LNCaP clone FGC (cell line): ENCODE measurements around the gene STXBP6.

Experiments
- DNase-seq: peaks from one replicate; pipeline ENCODE4 v3.0.0-alpha.2; 2011; ENCODE audit warnings: low read depth
- H3K4me3 ChIP-seq: 2 replicates; pipeline ENCODE4 v1.5.1; 2011; ENCODE audit warnings: mild to moderate bottlenecking, low read depth, low read length, control low read depth
- TF ChIP-seq, protein P1 (sequence below): IDR thresholded peaks from 2 replicates; pipeline ENCODE4 v1.5.1; 2012; ENCODE audit warnings: mild to moderate bottlenecking; ENCODE audit not compliant: control insufficient read depth, insufficient read depth; ENCODE audit errors: extremely low read depth

Gene STXBP6

DNA sequence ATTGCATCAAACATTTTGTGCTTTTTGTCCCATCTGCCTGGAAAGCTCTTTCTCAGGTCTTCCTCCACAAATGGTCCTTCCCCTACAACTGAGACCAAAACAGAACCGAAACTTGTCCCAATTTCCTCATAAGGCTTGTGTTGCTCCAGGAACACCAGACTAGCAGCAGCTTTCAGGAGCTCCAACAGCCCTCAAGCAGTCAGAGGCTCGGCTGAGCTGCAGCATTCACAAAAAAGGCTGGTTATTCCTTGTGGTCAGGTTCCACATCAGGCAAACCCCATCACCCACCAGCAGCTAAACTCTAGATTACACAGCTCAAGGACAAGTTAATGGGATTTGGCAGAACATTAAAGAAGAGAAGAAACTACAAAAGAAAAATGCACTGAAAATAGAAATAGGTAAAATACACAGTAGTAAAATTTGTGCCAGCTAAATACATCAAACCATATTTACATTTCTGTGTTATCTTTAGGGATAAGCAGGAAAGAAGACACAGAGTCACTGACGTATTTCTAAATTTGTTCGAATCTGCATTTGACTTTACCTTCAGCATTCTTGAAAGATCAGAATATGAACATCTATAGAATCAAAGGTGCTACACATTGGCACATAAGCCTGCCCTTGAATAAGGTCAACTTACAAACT lies 141.2 kb downstream of the STXBP6 start:
- TF ChIP-seq, protein P1, sequence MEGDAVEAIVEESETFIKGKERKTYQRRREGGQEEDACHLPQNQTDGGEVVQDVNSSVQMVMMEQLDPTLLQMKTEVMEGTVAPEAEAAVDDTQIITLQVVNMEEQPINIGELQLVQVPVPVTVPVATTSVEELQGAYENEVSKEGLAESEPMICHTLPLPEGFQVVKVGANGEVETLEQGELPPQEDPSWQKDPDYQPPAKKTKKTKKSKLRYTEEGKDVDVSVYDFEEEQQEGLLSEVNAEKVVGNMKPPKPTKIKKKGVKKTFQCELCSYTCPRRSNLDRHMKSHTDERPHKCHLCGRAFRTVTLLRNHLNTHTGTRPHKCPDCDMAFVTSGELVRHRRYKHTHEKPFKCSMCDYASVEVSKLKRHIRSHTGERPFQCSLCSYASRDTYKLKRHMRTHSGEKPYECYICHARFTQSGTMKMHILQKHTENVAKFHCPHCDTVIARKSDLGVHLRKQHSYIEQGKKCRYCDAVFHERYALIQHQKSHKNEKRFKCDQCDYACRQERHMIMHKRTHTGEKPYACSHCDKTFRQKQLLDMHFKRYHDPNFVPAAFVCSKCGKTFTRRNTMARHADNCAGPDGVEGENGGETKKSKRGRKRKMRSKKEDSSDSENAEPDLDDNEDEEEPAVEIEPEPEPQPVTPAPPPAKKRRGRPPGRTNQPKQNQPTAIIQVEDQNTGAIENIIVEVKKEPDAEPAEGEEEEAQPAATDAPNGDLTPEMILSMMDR: no peak
- no peak for DNase-seq

DNA sequence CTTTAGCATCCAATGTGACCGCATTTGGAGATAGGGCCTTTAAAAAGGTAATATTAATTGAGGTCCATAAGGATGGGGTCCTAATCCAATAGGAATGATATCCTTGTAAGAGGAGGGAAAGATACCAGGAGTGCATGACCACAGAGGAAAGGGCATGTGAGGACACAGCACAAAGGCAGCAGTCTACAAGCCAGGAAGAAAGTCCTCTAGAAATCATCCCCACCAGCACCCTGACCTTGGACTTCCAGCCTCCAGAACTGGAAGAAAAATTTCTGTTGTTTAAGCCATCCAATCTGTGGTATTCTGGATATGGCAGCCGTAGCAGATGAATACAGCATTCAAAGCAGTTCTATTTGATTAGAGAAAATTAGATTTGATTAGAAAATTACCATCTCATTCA lies 145.4 kb downstream of the STXBP6 start:
- no peak for DNase-seq
- TF ChIP-seq, protein P1: no peak
- H3K4me3 ChIP-seq: no peak overlapping the region

More for the DNA sequence above, 141.2 kb downstream of the STXBP6 start:
- H3K4me3 ChIP-seq: no peak overlapping the region

DNA sequence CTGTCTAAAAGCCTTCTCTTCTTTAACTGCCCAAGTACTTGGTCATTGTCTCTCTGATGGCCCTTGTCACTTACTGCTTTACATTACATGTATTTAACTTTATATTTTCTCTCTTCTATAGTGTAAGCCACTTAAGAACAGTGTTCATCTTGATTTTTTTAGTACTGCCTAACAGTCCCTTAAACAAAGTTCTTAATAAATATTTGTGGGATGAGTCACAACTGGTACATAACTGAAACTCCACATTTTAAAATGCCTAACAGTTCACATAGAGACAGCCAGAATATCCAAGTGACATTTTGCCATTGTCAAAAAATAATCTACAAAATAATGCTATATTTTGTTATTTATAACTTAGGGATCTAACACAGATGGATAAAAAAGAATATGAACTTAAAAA lies 146.6 kb downstream of the STXBP6 start:
- no peak for DNase-seq
- TF ChIP-seq, protein P1: no peak
- no peak overlapping the region for H3K4me3 ChIP-seq

DNA sequence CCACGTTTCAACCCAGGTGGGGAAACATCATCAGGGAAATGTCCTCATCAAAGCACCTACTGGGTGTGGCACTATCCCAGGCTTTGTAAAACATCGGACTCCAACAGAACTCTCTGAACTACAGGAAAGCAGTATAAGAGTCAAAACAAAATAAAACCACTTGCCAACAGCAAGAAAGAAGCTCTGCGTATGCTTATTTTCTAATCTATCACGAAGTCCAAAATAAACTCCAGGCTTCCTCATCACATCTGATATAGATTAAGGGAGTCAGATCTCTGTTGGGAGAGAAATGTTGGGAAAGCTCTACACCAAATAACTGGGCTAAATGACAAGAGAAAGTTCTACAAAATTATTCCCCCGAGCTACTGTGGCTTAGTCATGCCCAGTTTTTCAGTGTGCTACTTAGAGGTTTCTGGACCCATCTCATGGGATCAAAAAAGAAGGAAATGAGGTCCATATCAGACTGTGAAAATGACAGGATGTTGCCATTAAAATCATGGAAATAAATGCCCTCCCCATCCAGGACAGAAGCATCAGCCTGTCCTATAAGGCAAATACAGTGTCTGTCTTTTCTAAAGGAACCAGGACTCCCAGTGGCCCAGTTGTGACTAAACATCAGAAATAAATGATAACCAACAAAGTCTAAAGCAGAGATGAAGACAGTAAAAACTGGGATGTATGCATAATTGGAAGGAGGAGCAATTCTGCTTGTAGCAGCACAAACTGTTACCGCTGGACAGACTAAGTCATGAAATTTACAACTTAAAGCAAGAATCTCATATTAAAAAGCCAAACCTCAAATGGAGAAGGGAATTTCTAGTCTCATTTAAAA lies 149.5 kb downstream of the STXBP6 start:
- no peak overlapping the region for H3K4me3 ChIP-seq
- TF ChIP-seq, protein P1: no peak
- DNase-seq: no peak

DNA sequence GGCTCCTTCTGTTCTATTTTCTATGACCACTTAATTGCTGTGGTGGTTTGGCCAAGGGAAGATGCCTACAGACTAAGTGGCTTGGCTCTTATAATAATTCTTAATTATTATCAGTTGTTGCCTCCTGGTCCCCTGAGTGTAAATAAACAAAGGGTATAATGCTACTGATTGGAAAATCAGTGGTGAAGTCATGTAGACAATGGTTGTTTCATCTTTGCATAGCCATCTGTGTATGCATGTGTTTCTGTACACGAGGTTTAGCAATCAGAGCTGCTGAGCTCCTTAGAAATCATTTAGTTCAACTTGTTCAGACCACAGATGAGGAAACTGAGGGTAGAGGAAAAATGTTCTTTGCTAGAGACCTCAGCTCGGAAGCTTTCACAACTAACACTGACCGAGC lies 152.2 kb downstream of the STXBP6 start:
- no peak for DNase-seq
- TF ChIP-seq, protein P1: no peak

DNA sequence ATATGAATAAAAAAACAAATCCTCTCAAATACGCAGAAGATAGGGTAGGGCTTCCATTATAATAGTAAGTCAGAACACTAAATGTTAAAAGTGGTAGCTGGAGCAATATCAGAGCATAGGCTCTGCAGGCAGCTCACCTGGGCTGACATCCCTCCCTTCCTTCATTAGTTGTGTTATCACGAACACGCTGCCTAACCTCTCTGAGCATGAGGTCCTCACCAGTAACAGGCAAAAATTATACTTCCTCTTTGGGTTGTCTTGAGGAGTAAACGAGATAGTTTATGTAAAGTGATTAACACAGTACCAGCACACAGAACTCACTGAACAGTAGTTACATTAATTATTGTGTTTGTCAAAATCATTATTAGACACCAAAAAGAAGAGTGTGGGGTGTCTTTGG lies 154.3 kb downstream of the STXBP6 start:
- no peak overlapping the region for H3K4me3 ChIP-seq
- no peak for DNase-seq
- TF ChIP-seq, protein P1: no peak

More for the DNA sequence above, 152.2 kb downstream of the STXBP6 start:
- H3K4me3 ChIP-seq: no peak overlapping the region
